Fibroblast of lung (primary cell): ENCODE measurements around the gene HCCS. TPM values are rescaled to one million over a fixed set of nuclear protein-coding genes. Genes with fewer than 3 reads are reported as not detected.

Experiments
- DNase-seq, 2 donors: peaks; one replicate each; pipeline versions ENCODE4 v3.0.0 to v3.0.0-alpha.2; 2010; ENCODE audit warnings: low read depth in 2 of 2
- H2AFZ ChIP-seq: 2 replicates; pipeline ENCODE4 v1.5.1; 2012; ENCODE audit warnings: low read length, control low read depth, inconsistent platforms
- H3K27ac ChIP-seq: 2 replicates; pipeline ENCODE4 v1.5.1; 2011; ENCODE audit warnings: low read length, control low read depth; ENCODE audit not compliant: insufficient read depth
- H3K27me3 ChIP-seq: 2 replicates; pipeline ENCODE4 v1.5.1; 2011; ENCODE audit warnings: mild to moderate bottlenecking, low read length; ENCODE audit not compliant: control insufficient read depth, insufficient read depth
- H3K36me3 ChIP-seq: 2 replicates; pipeline ENCODE4 v1.5.1; 2011; ENCODE audit warnings: low read length; ENCODE audit not compliant: control insufficient read depth, insufficient read depth
- H3K4me1 ChIP-seq: 2 replicates; pipeline ENCODE4 v1.5.1; 2011; ENCODE audit warnings: low read length; ENCODE audit not compliant: control insufficient read depth, insufficient read depth; ENCODE audit errors: extremely low read depth
- H3K4me2 ChIP-seq: 2 replicates; pipeline ENCODE4 v1.5.1; 2011; ENCODE audit warnings: low read length, control low read depth; ENCODE audit not compliant: insufficient read depth; ENCODE audit errors: extremely low read depth
- H3K4me3 ChIP-seq, 4 experiments: fragments of 200-600 bp in 1 of 4; sonication (generic) in 1 of 4; replicated peaks in 1 of 4; 2 replicates each; pipeline ENCODE4 v1.5.1; 2011 to 2016; ENCODE audit warnings: low read length in 4 of 4, low read depth in 3 of 4, mild to moderate bottlenecking in 3 of 4, control low read depth in 2 of 4, inconsistent platforms in 1 of 4, mixed read lengths in 1 of 4; ENCODE audit not compliant: insufficient read depth in 1 of 4; ENCODE audit errors: control extremely low read depth in 1 of 4
- H3K79me2 ChIP-seq: 2 replicates; pipeline ENCODE4 v1.5.1; 2012; ENCODE audit warnings: mild to moderate bottlenecking, low read length, inconsistent platforms; ENCODE audit not compliant: control insufficient read depth, insufficient read depth
- H3K9ac ChIP-seq: 2 replicates; pipeline ENCODE4 v1.5.1; 2011; ENCODE audit warnings: mild to moderate bottlenecking, low read length, control low read depth; ENCODE audit not compliant: insufficient read depth
- H3K9me3 ChIP-seq: 2 replicates; pipeline ENCODE4 v1.5.1; 2012; ENCODE audit warnings: low read depth, low read length; ENCODE audit not compliant: control insufficient read depth, insufficient read depth
- H4K20me1 ChIP-seq: 2 replicates; pipeline ENCODE4 v1.5.1; 2011; ENCODE audit warnings: low read length; ENCODE audit not compliant: control insufficient read depth, insufficient read depth; ENCODE audit errors: extremely low read depth
- EZH2 ChIP-seq: IDR thresholded peaks from 2 replicates; pipeline ENCODE4 v1.5.1; 2012; ENCODE audit warnings: low read length, control low read depth, mild to moderate bottlenecking; ENCODE audit errors: missing control alignments
- polyA plus RNA-seq, 2 donors: library from polyadenylated mRNA; depleted of rRNA in 1 of 2; stranded (reverse) in 1 of 2; unstranded in 1 of 2; fragments of >200 nt; gene quantifications; 2 replicates each; pipeline ENCODE4 v1.2.1, GENCODE V29; 2011 to 2012; ENCODE audit warnings: missing spikeins in 1 of 2
- total RNA-seq: library from RNA; depleted of rRNA; stranded (reverse); fragments of >200 nt; gene quantifications from 2 replicates; pipeline ENCODE4 v1.2.1, GENCODE V29; 2014
- TF ChIP-seq, protein P1 (sequence below), 2 donors: IDR thresholded peaks in 1 of 2; conservative IDR thresholded peaks in 1 of 2; 1 replicate in 1 of 2; 2 replicates in 1 of 2; pipeline ENCODE4 v1.5.1; 2011 to 2012; ENCODE audit warnings: low read length in 2 of 2, control low read depth in 1 of 2, inconsistent platforms in 1 of 2, low read depth in 1 of 2, mild to moderate bottlenecking in 1 of 2

The HCCS gene
- total and polyA plus RNA-seq, 2 donors (not counting 1 experiment from before 2014, with no cell fraction given) = 22.0 to 38.3 TPM

DNA sequence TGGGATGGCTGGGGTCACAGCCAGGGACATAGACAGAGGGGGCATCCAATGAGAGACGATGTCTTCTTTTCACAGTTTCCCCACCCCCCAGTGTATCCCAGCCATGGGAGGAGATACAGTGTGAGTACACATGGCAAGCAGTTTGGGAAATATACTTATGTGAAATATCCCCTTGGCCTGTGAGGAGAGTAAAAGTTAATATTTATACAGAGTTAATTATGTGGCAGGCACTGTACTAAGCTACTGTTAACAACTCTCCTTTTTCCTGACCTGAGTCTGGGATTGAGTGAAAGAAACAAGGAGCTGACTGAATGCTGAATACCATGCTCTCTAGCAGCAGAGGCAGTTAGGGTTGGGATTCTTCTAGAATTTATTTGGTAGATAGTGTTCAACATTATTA is 35.3 kb downstream of the HCCS start:
- H3K4me1 ChIP-seq = no peaks in the 10 kb centered on the region
- H2AFZ ChIP-seq = no peak overlapping the region
- TF ChIP-seq, protein P1, sequence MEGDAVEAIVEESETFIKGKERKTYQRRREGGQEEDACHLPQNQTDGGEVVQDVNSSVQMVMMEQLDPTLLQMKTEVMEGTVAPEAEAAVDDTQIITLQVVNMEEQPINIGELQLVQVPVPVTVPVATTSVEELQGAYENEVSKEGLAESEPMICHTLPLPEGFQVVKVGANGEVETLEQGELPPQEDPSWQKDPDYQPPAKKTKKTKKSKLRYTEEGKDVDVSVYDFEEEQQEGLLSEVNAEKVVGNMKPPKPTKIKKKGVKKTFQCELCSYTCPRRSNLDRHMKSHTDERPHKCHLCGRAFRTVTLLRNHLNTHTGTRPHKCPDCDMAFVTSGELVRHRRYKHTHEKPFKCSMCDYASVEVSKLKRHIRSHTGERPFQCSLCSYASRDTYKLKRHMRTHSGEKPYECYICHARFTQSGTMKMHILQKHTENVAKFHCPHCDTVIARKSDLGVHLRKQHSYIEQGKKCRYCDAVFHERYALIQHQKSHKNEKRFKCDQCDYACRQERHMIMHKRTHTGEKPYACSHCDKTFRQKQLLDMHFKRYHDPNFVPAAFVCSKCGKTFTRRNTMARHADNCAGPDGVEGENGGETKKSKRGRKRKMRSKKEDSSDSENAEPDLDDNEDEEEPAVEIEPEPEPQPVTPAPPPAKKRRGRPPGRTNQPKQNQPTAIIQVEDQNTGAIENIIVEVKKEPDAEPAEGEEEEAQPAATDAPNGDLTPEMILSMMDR (conservative IDR thresholded peaks at IDR 0.05 in 1 of 2, IDR thresholded peaks at IDR 0.05 in 1 of 2; ENCODE audit: low read depth in 1 of 2, low read length in 2 of 2) = no peak
- TF ChIP-seq EZH2 = no peak
- no peak for DNase-seq
- H3K36me3 ChIP-seq = no peaks in the 10 kb centered on the region
- no peak overlapping the region for H3K4me2 ChIP-seq
- H3K9ac ChIP-seq = no peak overlapping the region
- H3K9me3 ChIP-seq = no peaks in the 10 kb centered on the region
- no peaks in the 10 kb centered on the region for H3K27me3 ChIP-seq
- no peaks in the 10 kb centered on the region for H4K20me1 ChIP-seq
- H3K4me3 ChIP-seq = no peak overlapping the region
- no peak overlapping the region for H3K27ac ChIP-seq
- H3K79me2 ChIP-seq = no peaks in the 10 kb centered on the region

DNA sequence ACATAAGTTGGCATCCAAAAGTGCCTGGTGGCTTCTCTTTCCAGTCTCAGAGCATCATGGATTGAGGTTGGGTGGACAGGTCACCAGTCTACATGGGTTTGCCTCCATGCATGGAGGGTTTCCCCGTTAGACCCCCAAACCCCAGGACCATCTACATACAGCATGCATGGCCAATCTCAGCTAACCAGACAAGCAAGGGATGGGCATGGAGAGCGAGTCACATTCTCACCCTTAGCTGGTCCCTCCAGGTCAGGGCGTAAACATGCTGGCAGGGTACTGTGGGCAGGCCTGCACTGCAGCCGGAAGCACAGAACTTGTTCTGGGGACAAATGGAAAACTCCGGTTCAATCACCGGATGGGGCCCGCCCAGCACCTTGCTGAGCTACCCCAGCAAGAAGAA is 37.3 kb downstream of the HCCS start:
- TF ChIP-seq, protein P1 (conservative IDR thresholded peaks at IDR 0.05 in 1 of 2, IDR thresholded peaks at IDR 0.05 in 1 of 2; ENCODE audit: low read depth in 1 of 2, low read length in 2 of 2) = no peak
- no peak for TF ChIP-seq EZH2
- no peaks in the 10 kb centered on the region for H3K79me2 ChIP-seq
- no peak overlapping the region for H3K27ac ChIP-seq
- no peaks in the 10 kb centered on the region for H3K27me3 ChIP-seq
- no peaks in the 10 kb centered on the region for H3K9me3 ChIP-seq
- H3K36me3 ChIP-seq = no peaks in the 10 kb centered on the region
- H3K4me2 ChIP-seq = no peak overlapping the region
- no peaks in the 10 kb centered on the region for H4K20me1 ChIP-seq
- H2AFZ ChIP-seq = no peak overlapping the region
- H3K4me1 ChIP-seq = no peaks in the 10 kb centered on the region
- H3K4me3 ChIP-seq = no peak overlapping the region
- no peak for DNase-seq
- no peak overlapping the region for H3K9ac ChIP-seq

- H3K27ac ChIP-seq = no peak overlapping the region
- no peaks in the 10 kb centered on the region for H3K4me1 ChIP-seq
- no peak for DNase-seq
- H3K36me3 ChIP-seq = no peaks in the 10 kb centered on the region
- H3K9me3 ChIP-seq = no peaks in the 10 kb centered on the region
- H3K27me3 ChIP-seq = no peaks in the 10 kb centered on the region
- no peak for TF ChIP-seq EZH2
- TF ChIP-seq, protein P1 (conservative IDR thresholded peaks at IDR 0.05 in 1 of 2, IDR thresholded peaks at IDR 0.05 in 1 of 2; ENCODE audit: low read depth in 1 of 2, low read length in 2 of 2) = no peak
- no peak overlapping the region for H3K9ac ChIP-seq
- H3K4me3 ChIP-seq = no peak overlapping the region
- no peak overlapping the region for H3K4me2 ChIP-seq
- no peaks in the 10 kb centered on the region for H3K79me2 ChIP-seq
- no peaks in the 10 kb centered on the region for H4K20me1 ChIP-seq
- H2AFZ ChIP-seq = no peak overlapping the region
Measured at GRCh38 chrX:11151799-11152559, 40.8 kb downstream of the HCCS start.
